ENCODE data around the gene HTR1E. TPM values are rescaled to one million over a fixed set of nuclear protein-coding genes. Genes with fewer than 3 reads are reported as not detected.

The HTR1E gene
- total and polyA plus RNA-seq, 2 of the 8 experiments (the other 6 are each of a cell fraction or from before 2014, with no cell fraction given) = 0.09 TPM; not detected in 1

DNA sequence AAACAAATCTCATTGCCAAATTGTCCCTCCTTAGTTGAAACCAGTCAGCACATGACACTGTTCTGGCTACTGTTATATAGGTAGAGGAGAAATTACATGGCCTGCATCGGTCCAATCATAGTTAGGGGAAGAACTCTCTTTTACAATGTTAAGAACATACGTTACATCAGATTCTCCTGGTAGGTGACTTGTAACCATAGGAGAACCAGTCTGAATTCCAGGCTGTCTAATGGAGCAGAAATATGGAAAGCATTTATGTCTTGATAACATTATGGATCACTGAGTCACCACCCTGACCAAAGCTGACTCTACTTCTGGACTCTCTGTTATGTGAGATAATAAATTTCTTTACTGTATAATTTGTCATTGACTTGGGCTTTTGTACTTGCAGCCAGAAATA is 40.9 kb downstream of the HTR1E start:
- Histone ChIP-seq H4K20me1 (replicated peaks in 1 of 2; ENCODE audit: control insufficient read depth in 1 of 2, insufficient read depth in 2 of 2, low read length in 2 of 2) (no peaks in the 10 kb centered on the region), H2BK12ac (ENCODE audit: low read depth, low read length) (no peak overlapping the region), H2BK20ac (ENCODE audit: low read length) (no peak overlapping the region), H3K23me2 (ENCODE audit: low read depth, low read length) (no peaks in the 10 kb centered on the region), H3K4ac (replicated peaks; ENCODE audit: insufficient read length, low read depth, low read length) (no peak overlapping the region), H3K4me2 (ENCODE audit: insufficient read depth in 1 of 2, low read depth in 2 of 2, low read length in 2 of 2) (no peak overlapping the region), H4K91ac (replicated peaks; ENCODE audit: insufficient read length, low read length) (no peak overlapping the region), H2BK120ac (replicated peaks; ENCODE audit: low read depth, low read length) (no peak overlapping the region), H3K27me3 (replicated peaks in 1 of 4; ENCODE audit: control insufficient read depth in 3 of 4, extremely low read depth in 1 of 4, insufficient read depth in 3 of 4, low read length in 3 of 4) (no peaks in the 10 kb centered on the region; a peak in 1 of 7 replicates), H3K14ac (ENCODE audit: insufficient read length) (no peak overlapping the region), H3K23ac (ENCODE audit: insufficient read length) (no peak overlapping the region), H2AFZ (ENCODE audit: low read length) (no peak overlapping the region), H4K5ac (ENCODE audit: insufficient read length, low read depth, low read length) (no peak overlapping the region), H2BK15ac (ENCODE audit: low read length) (no peak overlapping the region), H3K56ac (replicated peaks; ENCODE audit: insufficient read length, low read depth, low read length) (no peak overlapping the region), H3K79me2 (ENCODE audit: control insufficient read depth in 1 of 2, insufficient read depth in 2 of 2, low read length in 2 of 2) (no peaks in the 10 kb centered on the region), H3K18ac (ENCODE audit: extremely low read depth, low read length) (no peak overlapping the region), H2AK5ac (ENCODE audit: low read depth, low read length) (no peak overlapping the region), H3K79me1 (ENCODE audit: low read depth, low read length) (no peaks in the 10 kb centered on the region), H3K36me3 (ENCODE audit: control insufficient read depth in 2 of 4, insufficient read depth in 4 of 4, low read length in 3 of 4) (no peaks in the 10 kb centered on the region), H3K27ac (ENCODE audit: low read depth, low read length) (no peak overlapping the region), H3K9ac (replicated peaks in 1 of 4; ENCODE audit: extremely low read depth in 1 of 4, low read depth in 3 of 4, low read length in 3 of 4) (no peak overlapping the region), H3K9me3 (ENCODE audit: insufficient read depth in 2 of 2, low read depth in 1 of 2, low read length in 1 of 2) (no peaks in the 10 kb centered on the region), H3K4me1 (replicated peaks in 1 of 4; ENCODE audit: control insufficient read depth in 3 of 4, insufficient read depth in 4 of 4, low read length in 3 of 4) (no peaks in the 10 kb centered on the region), H4K8ac (ENCODE audit: extremely low read depth, insufficient read depth, low read length) (no peak overlapping the region), H2BK5ac (ENCODE audit: low read depth, low read length) (no peak overlapping the region), H3K4me3 (ENCODE audit: extremely low read depth in 1 of 4, insufficient read depth in 2 of 4, low read depth in 3 of 4, low read length in 4 of 4) (no peak overlapping the region)
- no peak for DNase-seq (ENCODE audit: low read depth in 1 of 2, low spot score in 2 of 2)
- no peak for FAIRE-seq
- WGBS, 2 experiments (ENCODE audit: extremely low coverage in 1 of 2, insufficient coverage in 1 of 2, insufficient read length in 1 of 2, insufficient replicate concordance in 2 of 2, low coverage in 1 of 2, low lambda C conversion rate in 2 of 2, missing lambda C conversion rate in 1 of 2) = 97% methylated on average over 2 of the region's 2 CpGs; no CpG with 5 or more reads in 1 of the 2 experiments
- CTCF ChIA-PET (ENCODE audit: partially characterized antibody) = no interaction called here
- POLR2A ChIA-PET (ENCODE audit: partially characterized antibody) = no interaction called here
- TF ChIP-seq SIX5 (IDR thresholded peaks at IDR 0.05; ENCODE audit: low read depth, low read length) (no peak), TEAD4 (IDR thresholded peaks at IDR 0.05; ENCODE audit: low read depth, low read length) (no peak), SP1 (IDR thresholded peaks at IDR 0.05; ENCODE audit: low read depth, low read length) (no peak), KDM1A (IDR thresholded peaks at IDR 0.05; ENCODE audit: borderline replicate concordance, low read length) (no peak), HDAC6 (IDR thresholded peaks at IDR 0.05; ENCODE audit: low read depth, low read length) (no peak), GABPA (IDR thresholded peaks at IDR 0.05; ENCODE audit: borderline replicate concordance, insufficient read depth, low read length) (no peak), MAFK (IDR thresholded peaks at IDR 0.05; ENCODE audit: low read depth, low read length) (no peak), KDM5A (IDR thresholded peaks at IDR 0.05; ENCODE audit: low read length) (no peak), CBX5 (IDR thresholded peaks at IDR 0.05; ENCODE audit: low read depth, low read length) (no peak), SIRT6 (IDR thresholded peaks at IDR 0.05; ENCODE audit: low read length) (no peak), EZH2 (IDR thresholded peaks at IDR 0.05; ENCODE audit: low read depth, low read length, severe bottlenecking) (no peak), CHD1 (IDR thresholded peaks at IDR 0.05; ENCODE audit: low read depth, low read length) (no peak), RAD21 (IDR thresholded peaks at IDR 0.05 in 1 of 2, conservative IDR thresholded peaks at IDR 0.05 in 1 of 2; ENCODE audit: low read depth in 2 of 2, low read length in 2 of 2) (no peak)
- TF ChIP-seq, protein P1, sequence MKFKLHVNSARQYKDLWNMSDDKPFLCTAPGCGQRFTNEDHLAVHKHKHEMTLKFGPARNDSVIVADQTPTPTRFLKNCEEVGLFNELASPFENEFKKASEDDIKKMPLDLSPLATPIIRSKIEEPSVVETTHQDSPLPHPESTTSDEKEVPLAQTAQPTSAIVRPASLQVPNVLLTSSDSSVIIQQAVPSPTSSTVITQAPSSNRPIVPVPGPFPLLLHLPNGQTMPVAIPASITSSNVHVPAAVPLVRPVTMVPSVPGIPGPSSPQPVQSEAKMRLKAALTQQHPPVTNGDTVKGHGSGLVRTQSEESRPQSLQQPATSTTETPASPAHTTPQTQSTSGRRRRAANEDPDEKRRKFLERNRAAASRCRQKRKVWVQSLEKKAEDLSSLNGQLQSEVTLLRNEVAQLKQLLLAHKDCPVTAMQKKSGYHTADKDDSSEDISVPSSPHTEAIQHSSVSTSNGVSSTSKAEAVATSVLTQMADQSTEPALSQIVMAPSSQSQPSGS (IDR thresholded peaks at IDR 0.05; ENCODE audit: low read length) = no peak
